Esophagus squamous epithelium (tissue), 4 donors: ENCODE results near the gene OGFR.

Experiments used
- POLR2A ChIP-seq, 4 donors: fragments of 450-650 bp; IDR thresholded peaks; one replicate each; pipeline ENCODE4 v1.6.1; 2017; ENCODE audit warnings: antibody characterized with exemption in 4 of 4, mild to moderate bottlenecking in 4 of 4, moderate library complexity in 3 of 4
- TF ChIP-seq, protein P1 (sequence below), 6 experiments: fragments of 450-650 bp in 4 of 6; fragments of 200-600 bp in 2 of 6; sonication (generic) in 2 of 6; IDR thresholded peaks; one replicate each; pipeline ENCODE4 v1.5.1; 2016 to 2019; ENCODE audit warnings: antibody characterized with exemption in 6 of 6, mild to moderate bottlenecking in 4 of 6, moderate library complexity in 4 of 6

DNA sequence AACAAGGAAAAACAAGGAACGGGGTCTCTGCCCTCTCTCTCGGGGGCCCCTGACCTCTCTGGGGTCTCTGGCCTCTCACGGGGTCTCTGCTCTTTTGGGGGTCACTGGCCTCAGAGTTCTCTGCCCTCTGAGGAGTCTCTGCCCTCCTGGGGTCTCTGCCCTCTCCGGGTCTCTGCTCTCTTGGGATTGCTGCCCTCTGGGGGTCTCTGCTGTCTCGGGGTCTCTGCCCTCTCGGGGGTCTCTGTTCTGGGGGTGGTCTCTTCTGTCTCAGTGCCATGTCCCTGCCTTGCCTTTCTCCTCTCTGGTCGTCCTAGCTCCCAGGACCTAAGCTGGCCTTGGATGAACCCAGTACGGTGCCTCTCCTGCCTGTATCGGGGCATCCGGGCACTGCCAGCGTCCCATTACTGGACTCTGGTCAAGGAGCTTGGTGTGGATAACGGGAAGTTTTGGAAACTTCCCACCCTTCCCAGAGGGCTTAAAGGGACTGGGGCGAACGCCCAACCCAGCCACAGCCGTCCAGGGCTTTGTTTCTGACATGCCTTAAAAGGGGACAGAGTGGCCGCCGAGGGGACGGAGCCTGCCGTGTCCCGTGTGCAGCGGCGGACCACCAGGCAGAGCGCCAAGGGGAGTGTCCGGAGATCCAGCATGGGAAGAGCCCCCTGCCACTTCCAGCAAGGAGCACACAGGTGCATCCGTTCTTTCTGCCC is 33.1 kb upstream of the OGFR start:
- TF ChIP-seq, protein P1, sequence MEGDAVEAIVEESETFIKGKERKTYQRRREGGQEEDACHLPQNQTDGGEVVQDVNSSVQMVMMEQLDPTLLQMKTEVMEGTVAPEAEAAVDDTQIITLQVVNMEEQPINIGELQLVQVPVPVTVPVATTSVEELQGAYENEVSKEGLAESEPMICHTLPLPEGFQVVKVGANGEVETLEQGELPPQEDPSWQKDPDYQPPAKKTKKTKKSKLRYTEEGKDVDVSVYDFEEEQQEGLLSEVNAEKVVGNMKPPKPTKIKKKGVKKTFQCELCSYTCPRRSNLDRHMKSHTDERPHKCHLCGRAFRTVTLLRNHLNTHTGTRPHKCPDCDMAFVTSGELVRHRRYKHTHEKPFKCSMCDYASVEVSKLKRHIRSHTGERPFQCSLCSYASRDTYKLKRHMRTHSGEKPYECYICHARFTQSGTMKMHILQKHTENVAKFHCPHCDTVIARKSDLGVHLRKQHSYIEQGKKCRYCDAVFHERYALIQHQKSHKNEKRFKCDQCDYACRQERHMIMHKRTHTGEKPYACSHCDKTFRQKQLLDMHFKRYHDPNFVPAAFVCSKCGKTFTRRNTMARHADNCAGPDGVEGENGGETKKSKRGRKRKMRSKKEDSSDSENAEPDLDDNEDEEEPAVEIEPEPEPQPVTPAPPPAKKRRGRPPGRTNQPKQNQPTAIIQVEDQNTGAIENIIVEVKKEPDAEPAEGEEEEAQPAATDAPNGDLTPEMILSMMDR (IDR thresholded peaks at IDR 0.05), result no peak
- no peak for TF ChIP-seq POLR2A (IDR thresholded peaks at IDR 0.05)
